HS-27A (cell line): ENCODE results near the gene FLII.
A peak's percentile ranks its signal among the peaks of the same experiment; 100 is the strongest.
"Not testable (repeated sequence)": the region's sequence is repeated elsewhere in the genome, so short reads cannot be mapped to it uniquely, and the experiment has no call there.

Source experiments
- DNase-seq: peaks from one replicate; pipeline ENCODE4 v3.0.0-alpha.2; 2012; ENCODE audit warnings: low read depth, missing footprints

FLII gene

GRCh38 chr17:18218756-18219415 is 39.7 kb downstream of the FLII start:
- DNase-seq: no peak

GRCh38 chr17:18217412-18218015 is 41.0 kb downstream of the FLII start:
- peak; percentile 49 for DNase-seq

GRCh38 chr17:18216906-18217305 is 41.6 kb downstream of the FLII start:
- not testable (repeated sequence) for DNase-seq

- no peak for DNase-seq
Measured at GRCh38 chr17:18213666-18214270, 44.8 kb downstream of the FLII start.

GRCh38 chr17:18208092-18208491 is 50.4 kb downstream of the FLII start:
- DNase-seq: no peak

- DNase-seq: no peak
Measured at GRCh38 chr17:18206962-18207361, 51.6 kb downstream of the FLII start.

- DNase-seq: no peak
Measured at GRCh38 chr17:18205861-18206260, 52.7 kb downstream of the FLII start.

- DNase-seq: no peak
Measured at GRCh38 chr17:18203308-18203707, 55.2 kb downstream of the FLII start.

GRCh38 chr17:18201108-18201507 is 57.4 kb downstream of the FLII start:
- DNase-seq: no peak

- DNase-seq: no peak
Measured at GRCh38 chr17:18198530-18198929, 60.0 kb downstream of the FLII start.

GRCh38 chr17:18197535-18198194 is 60.9 kb downstream of the FLII start:
- DNase-seq: no peak

- no peak for DNase-seq
Measured at GRCh38 chr17:18195246-18195645, 63.3 kb downstream of the FLII start.
